GM23338 (cell line): ENCODE data around the gene GNS.

Experiments
- TF ChIP-seq, protein P1 (sequence below), 2 experiments: fragments of 200-600 bp in 1 of 2; sonication (generic) in 1 of 2; conservative IDR thresholded peaks; 2 replicates each; pipeline versions ENCODE4 v1.5.1 to v1.6.1; 2016 to 2017; ENCODE audit warnings: antibody characterized with exemption in 2 of 2, low read depth in 2 of 2, mild to moderate bottlenecking in 2 of 2, moderate library complexity in 1 of 2
- TF ChIP-seq, protein P2 (sequence below): IDR thresholded peaks from one replicate; pipeline ENCODE4 v1.6.1; 2018; ENCODE audit warnings: antibody characterized with exemption; ENCODE audit not compliant: unreplicated experiment

DNA sequence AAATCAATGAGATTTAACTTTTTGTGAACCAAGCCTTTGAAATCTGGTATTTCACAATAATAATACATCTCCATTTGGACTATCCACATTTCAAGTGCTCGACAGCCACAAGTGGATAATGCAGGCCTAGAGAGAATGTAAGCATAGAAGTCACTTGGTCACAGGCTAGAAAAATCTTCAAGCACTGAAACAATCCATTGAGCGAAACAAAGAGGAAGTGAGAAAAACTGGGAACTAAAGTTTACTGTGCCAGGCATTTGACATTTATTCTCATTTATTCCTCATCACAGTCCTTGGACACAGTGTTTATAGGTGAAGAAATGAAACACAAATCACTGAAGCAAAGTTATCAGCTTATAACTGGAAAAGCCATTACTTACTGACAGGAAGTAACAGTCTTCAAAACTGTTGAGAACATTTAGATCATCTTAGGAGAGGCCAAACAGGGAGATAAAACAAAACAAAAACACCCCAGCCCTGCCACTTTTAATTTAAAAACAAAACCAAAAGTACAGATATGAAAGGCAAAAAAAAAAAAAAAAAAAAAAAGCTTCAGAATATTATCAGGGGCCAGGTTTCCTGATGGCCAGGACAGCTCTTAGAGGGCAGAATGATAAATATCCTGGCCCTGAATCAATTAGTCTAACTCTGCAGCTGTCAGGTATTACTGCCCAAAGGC is 29.2 kb downstream of the GNS start:
- TF ChIP-seq, protein P1, sequence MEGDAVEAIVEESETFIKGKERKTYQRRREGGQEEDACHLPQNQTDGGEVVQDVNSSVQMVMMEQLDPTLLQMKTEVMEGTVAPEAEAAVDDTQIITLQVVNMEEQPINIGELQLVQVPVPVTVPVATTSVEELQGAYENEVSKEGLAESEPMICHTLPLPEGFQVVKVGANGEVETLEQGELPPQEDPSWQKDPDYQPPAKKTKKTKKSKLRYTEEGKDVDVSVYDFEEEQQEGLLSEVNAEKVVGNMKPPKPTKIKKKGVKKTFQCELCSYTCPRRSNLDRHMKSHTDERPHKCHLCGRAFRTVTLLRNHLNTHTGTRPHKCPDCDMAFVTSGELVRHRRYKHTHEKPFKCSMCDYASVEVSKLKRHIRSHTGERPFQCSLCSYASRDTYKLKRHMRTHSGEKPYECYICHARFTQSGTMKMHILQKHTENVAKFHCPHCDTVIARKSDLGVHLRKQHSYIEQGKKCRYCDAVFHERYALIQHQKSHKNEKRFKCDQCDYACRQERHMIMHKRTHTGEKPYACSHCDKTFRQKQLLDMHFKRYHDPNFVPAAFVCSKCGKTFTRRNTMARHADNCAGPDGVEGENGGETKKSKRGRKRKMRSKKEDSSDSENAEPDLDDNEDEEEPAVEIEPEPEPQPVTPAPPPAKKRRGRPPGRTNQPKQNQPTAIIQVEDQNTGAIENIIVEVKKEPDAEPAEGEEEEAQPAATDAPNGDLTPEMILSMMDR (conservative IDR thresholded peaks at IDR 0.05; ENCODE audit: low read depth in 2 of 2) = no peak
- TF ChIP-seq, protein P2, sequence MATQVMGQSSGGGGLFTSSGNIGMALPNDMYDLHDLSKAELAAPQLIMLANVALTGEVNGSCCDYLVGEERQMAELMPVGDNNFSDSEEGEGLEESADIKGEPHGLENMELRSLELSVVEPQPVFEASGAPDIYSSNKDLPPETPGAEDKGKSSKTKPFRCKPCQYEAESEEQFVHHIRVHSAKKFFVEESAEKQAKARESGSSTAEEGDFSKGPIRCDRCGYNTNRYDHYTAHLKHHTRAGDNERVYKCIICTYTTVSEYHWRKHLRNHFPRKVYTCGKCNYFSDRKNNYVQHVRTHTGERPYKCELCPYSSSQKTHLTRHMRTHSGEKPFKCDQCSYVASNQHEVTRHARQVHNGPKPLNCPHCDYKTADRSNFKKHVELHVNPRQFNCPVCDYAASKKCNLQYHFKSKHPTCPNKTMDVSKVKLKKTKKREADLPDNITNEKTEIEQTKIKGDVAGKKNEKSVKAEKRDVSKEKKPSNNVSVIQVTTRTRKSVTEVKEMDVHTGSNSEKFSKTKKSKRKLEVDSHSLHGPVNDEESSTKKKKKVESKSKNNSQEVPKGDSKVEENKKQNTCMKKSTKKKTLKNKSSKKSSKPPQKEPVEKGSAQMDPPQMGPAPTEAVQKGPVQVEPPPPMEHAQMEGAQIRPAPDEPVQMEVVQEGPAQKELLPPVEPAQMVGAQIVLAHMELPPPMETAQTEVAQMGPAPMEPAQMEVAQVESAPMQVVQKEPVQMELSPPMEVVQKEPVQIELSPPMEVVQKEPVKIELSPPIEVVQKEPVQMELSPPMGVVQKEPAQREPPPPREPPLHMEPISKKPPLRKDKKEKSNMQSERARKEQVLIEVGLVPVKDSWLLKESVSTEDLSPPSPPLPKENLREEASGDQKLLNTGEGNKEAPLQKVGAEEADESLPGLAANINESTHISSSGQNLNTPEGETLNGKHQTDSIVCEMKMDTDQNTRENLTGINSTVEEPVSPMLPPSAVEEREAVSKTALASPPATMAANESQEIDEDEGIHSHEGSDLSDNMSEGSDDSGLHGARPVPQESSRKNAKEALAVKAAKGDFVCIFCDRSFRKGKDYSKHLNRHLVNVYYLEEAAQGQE = no peak
